Kasumi-1 (cell line): ENCODE results near the gene XXYLT1.

Experiments
- DNase-seq, 2 experiments: peaks; one replicate each; lab custom pipeline; 2025; lab: John Stamatoyannopoulos, UW

Gene XXYLT1

DNA sequence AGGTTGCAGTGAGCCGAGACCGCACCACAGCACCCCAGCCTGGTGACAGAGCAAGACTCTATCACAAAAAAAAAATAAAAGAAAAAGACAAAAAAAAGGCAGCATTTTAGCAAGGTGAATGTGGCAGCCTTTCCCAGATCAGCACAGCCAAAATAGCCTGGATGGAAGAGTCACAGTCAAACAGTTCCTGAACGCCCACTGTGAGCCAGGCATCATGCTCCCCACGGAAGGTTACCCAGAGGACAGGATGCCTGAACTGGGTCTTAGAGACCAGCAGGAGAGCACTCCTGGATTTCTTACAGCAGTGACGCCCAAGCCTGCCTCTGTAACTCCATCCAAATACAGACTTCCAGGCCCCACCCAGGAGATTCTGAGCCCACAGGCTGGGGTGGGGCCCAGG, 4.5 kb downstream of the XXYLT1 start:
- no peak for DNase-seq

DNA sequence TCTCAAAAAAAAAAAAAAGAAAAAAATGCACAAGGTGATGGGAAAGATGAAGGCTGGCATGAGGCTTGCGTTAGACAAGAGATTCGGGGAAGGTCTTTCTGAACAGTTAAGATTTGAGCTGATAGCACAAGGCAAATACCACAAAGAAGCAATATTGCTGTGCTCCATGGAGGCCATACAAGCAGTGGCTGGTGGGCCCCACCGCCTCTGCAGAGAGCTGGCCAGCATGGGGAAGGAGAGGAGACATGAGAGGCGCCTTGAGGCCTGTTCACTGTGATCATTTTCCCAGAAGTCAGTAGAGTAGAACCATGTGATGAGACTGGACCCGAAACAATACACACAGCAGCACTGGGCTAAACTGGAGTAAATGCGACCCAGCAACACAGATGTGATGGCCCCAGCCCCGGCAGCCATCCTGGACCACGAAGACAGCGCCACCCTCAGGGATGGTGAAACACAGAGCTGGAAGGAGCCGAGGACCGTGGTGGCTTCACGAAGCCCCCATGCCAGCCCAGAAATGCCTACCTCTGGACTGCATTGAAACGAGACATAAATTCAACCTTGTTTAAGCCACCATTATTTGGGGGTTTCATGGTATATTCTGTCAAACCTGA, 5.5 kb downstream of the XXYLT1 start:
- no peak for DNase-seq

DNA sequence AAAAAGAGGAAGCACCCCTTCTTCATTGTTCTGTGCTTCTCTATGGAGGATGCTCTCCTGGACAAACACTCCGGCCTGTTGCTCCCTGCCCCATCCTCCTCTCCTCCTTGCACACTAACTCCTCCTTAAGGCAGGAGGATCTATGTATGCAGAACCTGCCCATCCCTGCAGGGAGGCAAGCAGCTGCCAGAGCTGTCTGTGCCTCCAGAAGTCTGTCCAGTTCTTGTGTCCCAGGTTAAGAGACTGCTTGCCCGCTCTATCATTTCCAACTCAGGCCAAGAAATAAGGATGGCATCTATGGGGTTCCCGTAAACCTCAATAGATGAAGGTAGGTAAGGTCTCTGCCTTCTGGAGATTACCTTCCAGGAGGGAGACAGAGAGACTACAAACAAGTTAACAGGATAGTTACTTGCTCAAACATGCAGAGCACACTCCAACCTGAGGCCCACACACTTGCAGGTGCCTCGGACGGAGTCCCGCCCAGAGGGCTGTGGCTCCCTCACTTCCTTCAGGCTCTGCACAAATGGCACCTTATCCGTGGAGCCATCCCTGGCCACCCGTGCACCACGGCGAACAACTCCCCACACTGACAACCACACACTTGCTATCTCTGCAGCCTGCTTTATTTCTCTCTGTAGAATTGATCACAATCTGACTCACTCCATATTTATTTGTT, 6.9 kb downstream of the XXYLT1 start:
- DNase-seq = peak in 1 of 2 experiments; percentile 56

DNA sequence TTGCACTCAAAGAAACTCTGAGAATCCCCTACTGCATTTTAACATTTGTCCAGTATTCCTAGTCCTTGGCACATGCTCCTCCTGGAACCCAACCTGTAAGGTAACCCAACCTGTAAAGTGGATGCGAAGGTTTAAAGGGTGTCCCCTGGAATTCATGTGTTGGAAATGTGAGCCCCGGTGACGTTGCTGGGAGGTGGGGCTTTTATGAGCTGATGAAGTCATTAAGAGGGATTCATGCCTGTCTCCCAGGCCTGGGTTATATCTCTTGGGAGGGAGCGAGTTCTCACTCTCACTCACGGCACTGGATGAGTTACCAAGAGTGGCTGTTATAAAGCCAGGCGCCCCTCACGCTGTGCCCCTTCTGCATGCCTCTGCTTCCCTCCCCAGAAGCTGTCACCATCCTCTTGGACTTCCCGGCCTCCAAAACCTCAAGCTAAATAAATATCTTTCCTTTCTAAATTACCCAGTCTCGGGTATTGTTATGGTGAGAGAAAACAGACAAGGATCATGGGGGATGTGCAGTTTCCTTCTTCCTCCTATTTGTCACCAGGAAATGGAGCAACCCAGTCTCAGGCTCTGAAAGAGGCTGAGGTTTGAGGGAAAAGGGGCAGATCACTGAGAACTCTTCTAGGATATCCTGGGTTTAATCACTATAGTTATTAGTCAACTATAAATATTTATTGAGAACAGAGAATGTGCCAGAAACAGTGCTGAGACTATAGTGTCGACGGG, 7.6 kb downstream of the XXYLT1 start:
- DNase-seq = peak; percentile 41 to 56

- no peak for DNase-seq
Observed at GRCh38 chr3:195261925-195262324, 9.0 kb downstream of the XXYLT1 start.

DNA sequence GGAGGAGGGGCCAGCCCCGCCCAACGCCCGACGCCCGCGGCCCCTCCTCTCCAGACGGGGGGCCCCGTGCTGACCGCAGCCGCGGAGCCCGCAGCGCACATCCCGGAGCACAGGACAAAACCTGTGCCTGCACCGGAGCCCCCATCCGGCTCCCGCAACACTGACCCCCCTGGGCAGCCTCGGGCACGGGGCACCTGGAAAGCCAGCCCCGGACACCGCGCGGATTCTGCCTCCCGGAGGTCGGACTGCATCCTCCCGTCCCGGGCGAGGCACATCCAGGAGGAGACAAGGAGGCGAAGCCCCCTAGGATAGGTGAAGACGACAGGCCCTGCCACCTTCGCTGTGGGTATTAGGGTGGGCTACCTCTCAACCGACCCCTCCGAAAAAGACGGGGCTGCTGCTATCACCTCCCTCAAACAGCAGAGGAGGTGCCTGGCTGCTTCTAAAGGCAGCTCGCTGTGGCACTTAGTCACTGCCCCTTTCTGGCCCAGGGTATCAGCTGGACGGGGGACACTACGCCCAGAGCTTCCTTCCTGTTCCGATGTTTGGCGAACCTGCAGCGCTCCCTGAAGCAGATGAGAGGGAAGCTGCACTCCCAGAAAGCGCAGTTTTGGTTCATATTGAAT, 10.6 kb downstream of the XXYLT1 start:
- DNase-seq = peak; percentile 35 to 47

GRCh38 chr3:195259475-195260279, 11.3 kb downstream of the XXYLT1 start:
- peak; percentile 90 to 92 for DNase-seq

GRCh38 chr3:195259154-195259474, 11.8 kb downstream of the XXYLT1 start:
- no peak for DNase-seq

DNA sequence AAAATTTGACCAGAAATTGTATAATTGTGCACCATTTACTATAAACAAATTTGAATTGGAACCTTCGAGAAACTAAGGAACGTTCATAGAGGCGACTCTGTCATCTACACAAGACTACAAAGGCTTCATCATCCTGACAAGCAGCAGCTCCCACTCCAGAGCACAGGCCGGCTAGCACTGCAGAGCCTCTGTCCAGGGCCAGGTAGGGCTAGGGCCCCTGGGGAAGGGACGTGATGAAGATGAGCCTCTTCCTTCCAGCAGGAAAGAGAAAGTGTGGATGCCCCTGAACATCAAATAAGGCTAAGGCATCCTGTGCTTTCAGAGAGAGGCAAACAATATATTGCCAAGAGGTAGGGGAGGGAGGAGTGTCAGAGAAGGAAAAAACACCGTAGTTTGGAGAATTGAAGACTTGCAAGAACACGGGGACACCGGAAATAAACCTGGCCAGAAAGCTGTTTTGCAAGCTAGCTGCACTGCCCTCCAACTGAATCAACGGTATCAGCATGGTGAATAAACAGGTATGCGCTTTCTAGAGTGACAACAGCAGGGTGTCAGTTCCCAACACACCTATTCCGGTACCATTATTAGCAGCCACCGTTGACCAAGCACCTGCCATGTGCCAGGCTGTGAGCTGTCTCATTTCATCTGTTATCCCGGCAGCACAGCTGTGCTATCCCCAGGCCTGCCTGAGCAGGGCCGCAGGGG, 12.4 kb downstream of the XXYLT1 start:
- no peak for DNase-seq

GRCh38 chr3:195257454-195258448, 13.2 kb downstream of the XXYLT1 start:
- DNase-seq = no peak

DNA sequence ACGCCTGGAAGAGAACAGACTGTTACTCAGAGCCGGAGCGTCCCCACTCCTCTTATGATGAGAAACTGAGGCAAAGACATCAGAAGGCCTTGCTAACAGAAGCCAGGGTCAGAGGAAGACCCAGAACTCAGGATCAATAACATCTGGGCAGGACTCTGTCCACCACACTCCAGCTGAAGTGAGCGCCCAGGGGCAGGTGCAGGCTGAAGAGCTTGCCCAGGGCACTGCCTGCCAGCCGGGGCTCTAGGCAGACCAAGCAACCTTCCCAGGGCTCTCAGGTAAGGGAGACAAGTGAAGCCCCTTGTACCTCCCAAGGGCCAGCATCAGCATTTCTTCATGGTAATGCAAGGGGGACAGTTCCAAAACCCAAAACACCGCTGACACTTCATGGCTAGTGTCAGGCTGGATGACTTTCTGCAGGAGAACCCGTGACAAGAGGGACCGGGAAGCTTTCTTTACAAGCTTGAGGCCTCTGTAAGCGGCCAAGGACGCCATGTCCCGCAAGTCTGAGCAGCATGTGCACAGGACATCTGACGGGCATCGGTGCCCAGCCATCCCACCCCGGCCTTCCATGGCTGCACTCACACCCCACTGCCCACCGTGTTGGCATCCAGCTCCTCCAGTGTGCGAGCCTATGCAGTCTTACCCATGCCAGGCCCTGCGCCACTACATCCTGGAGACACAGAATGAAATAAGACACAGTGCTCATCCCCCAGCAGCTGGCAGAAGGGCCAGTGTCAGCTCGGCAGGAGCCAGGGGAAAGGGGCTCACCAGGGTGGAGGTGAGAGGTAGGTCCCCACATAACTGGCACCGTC, 14.1 kb downstream of the XXYLT1 start:
- DNase-seq = no peak

- no peak for DNase-seq
Observed at GRCh38 chr3:195255571-195256501, 15.1 kb downstream of the XXYLT1 start.

DNA sequence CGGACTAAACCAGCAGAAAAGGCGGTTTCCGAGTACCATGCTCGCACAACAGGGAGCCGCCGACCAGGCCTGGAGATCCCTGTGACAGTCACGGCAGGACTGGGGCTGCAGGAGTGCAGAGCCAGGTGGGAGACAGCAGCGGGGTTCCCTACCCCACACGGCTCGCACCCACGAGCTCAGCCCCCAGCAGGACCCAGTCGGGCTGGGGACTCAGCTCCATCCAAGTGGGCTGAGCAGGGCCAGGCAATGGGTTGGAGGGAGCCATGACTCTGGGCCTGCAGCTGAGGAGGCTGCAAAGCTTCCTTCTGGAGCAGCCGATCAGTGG, 15.8 kb downstream of the XXYLT1 start:
- no peak for DNase-seq

GRCh38 chr3:195254454-195255175, 16.3 kb downstream of the XXYLT1 start:
- DNase-seq = no peak

- DNase-seq = no peak
Observed at GRCh38 chr3:195253923-195254432, 17.0 kb downstream of the XXYLT1 start.

GRCh38 chr3:195251336-195252065, 19.5 kb downstream of the XXYLT1 start:
- no peak for DNase-seq
